ENCODE data around the gene CACNA2D1.

GRCh38 chr7:82235713-82236112 lies 207.9 kb downstream of the CACNA2D1 start:
- TF ChIP-seq CTCF (IDR thresholded peaks at IDR 0.05) (no peak), POLR2AphosphoS5 (IDR thresholded peaks at IDR 0.05) (no peak)
